Fibroblast of lung (primary cell): Measurements from ENCODE around the gene SULT1A1.

ENCODE experiments used
- CTCF ChIP-seq, 2 donors: IDR thresholded peaks in 1 of 2; conservative IDR thresholded peaks in 1 of 2; 1 replicate in 1 of 2; 2 replicates in 1 of 2; pipeline ENCODE4 v1.5.1; 2011 to 2012; ENCODE audit warnings: low read length in 2 of 2, control low read depth in 1 of 2, inconsistent platforms in 1 of 2, low read depth in 1 of 2, mild to moderate bottlenecking in 1 of 2
- EZH2 ChIP-seq: IDR thresholded peaks from 2 replicates; pipeline ENCODE4 v1.5.1; 2012; ENCODE audit warnings: low read length, control low read depth, mild to moderate bottlenecking; ENCODE audit errors: missing control alignments

GRCh38 chr16:28574925-28575324, 34.9 kb downstream of the SULT1A1 start:
- TF ChIP-seq CTCF (conservative IDR thresholded peaks at IDR 0.05 in 1 of 2, IDR thresholded peaks at IDR 0.05 in 1 of 2; ENCODE audit: low read depth in 1 of 2, low read length in 2 of 2) (no peak), EZH2 (no peak)
